PC-9 (cell line): ENCODE results near the gene PLEKHJ1.

ENCODE experiments used
- CTCF ChIP-seq: fragments of 200-600 bp; sonication (generic); conservative IDR thresholded peaks from 2 replicates; pipeline ENCODE4 v1.6.1; 2017; ENCODE audit warnings: mixed run types, antibody characterized with exemption, mild to moderate bottlenecking, moderate library complexity
- EZH2 ChIP-seq: fragments of 200-600 bp; sonication (generic); IDR thresholded peaks from 2 replicates; pipeline ENCODE4 v1.8.0; 2017; ENCODE audit warnings: antibody characterized with exemption, low read depth

- TF ChIP-seq CTCF (no peak), EZH2 (no peak)
Observed at GRCh38 chr19:2195914-2196313, 40.2 kb downstream of the PLEKHJ1 start.
